HG03442 (cell line): ENCODE data around the gene FNDC3A.

Experiments
- ATAC-seq: cut with Tn5 transposase; IDR thresholded peaks from one replicate; pipeline ENCODE4 v1.9.1; 2021; ENCODE audit warnings: mild to moderate bottlenecking, moderate library complexity; ENCODE audit not compliant: unreplicated experiment

FNDC3A gene, protein sequence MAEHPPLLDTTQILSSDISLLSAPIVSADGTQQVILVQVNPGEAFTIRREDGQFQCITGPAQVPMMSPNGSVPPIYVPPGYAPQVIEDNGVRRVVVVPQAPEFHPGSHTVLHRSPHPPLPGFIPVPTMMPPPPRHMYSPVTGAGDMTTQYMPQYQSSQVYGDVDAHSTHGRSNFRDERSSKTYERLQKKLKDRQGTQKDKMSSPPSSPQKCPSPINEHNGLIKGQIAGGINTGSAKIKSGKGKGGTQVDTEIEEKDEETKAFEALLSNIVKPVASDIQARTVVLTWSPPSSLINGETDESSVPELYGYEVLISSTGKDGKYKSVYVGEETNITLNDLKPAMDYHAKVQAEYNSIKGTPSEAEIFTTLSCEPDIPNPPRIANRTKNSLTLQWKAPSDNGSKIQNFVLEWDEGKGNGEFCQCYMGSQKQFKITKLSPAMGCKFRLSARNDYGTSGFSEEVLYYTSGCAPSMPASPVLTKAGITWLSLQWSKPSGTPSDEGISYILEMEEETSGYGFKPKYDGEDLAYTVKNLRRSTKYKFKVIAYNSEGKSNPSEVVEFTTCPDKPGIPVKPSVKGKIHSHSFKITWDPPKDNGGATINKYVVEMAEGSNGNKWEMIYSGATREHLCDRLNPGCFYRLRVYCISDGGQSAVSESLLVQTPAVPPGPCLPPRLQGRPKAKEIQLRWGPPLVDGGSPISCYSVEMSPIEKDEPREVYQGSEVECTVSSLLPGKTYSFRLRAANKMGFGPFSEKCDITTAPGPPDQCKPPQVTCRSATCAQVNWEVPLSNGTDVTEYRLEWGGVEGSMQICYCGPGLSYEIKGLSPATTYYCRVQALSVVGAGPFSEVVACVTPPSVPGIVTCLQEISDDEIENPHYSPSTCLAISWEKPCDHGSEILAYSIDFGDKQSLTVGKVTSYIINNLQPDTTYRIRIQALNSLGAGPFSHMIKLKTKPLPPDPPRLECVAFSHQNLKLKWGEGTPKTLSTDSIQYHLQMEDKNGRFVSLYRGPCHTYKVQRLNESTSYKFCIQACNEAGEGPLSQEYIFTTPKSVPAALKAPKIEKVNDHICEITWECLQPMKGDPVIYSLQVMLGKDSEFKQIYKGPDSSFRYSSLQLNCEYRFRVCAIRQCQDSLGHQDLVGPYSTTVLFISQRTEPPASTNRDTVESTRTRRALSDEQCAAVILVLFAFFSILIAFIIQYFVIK

DNA sequence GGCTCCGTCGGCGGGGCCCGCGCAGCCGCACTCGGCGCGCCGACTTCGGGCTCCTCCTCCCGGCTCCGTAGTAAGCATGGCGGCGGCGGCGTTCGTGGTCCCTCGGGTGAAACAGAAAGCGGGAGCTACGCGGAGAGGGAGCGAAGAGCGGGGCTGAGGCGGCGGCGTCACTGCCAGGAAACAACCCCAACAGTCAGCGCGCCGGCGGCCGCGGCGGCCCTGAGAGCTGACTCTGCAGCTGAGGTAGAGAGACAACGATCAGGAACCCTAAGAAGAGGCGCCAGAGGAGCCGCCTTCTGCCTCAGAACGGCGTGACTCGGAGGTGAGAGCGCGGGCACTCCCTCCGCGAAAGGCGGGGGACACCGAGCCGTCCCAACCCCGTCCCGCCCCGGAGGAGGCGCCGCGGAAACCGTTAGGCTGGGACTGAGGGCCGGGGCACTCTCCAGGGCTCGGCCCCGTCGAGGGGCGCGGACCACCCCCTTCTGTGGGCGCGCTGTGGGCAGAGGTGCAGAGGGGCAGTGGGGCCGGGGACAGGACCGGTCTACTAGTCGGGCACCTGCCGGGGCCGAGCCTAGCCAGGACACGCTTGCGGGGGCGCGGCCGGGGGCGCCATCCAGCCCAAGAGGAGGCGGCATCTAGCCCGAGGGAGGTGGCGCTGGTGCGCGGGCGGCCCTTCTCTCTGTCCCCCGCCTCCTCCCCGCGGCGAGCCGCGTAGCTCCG, at the start of gene FNDC3A:
FNDC3A (plus strand) TSS at position 57 of the 720 bp plus-strand sequence. CDS start 30,279 bp downstream, outside the sequence.
- peak; percentile 61 for ATAC-seq

DNA sequence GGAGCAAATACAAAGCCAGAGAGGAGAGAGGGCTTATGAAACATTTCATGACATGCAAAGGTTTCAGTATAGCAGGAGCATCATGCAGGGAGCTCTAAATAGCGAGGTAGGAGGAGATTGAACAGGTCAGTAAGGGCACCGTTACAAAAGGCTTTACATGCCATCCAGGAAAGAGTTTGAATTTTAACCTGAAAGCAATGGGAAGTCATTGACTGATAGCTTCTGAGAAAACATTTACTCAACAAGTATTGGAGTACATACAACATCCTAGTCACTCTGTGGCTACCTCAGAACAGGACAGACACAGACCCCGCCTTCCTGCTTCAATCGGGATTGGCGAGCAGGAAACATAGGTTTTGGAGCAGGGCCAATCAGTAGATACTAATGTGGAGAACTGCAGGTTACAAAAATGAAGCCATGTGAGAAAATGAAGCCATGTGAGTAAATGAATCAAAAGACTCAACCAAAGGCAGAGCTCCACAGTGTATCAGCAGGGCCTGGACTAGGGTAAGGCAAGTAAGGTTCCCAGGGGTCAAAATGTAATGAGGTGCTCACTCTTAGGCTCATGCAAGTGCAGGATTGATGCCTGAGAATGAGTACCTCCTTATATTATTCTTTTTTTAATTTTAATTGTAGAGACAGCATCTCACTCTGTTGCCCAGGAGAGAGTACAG, 46.8 kb upstream of the FNDC3A start:
- no peak for ATAC-seq

DNA sequence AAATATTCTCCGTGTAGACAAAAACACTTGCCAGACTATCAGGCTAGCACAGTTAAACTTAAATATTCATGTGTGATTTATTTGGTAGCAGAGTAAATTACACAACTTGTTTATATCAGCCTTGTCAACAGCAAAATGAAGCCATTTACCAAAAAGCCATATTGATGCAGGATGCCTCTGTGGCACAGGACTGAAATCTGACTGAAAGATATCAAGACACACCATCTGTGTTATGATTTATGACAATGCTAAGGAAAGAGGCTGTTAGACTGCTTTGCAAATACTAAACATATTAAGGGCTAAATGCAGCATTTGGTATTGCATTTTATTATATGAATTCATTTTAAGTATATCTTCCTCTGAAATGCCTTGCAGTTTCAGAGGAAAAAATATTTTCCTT, 44.8 kb upstream of the FNDC3A start:
- no peak for ATAC-seq

DNA sequence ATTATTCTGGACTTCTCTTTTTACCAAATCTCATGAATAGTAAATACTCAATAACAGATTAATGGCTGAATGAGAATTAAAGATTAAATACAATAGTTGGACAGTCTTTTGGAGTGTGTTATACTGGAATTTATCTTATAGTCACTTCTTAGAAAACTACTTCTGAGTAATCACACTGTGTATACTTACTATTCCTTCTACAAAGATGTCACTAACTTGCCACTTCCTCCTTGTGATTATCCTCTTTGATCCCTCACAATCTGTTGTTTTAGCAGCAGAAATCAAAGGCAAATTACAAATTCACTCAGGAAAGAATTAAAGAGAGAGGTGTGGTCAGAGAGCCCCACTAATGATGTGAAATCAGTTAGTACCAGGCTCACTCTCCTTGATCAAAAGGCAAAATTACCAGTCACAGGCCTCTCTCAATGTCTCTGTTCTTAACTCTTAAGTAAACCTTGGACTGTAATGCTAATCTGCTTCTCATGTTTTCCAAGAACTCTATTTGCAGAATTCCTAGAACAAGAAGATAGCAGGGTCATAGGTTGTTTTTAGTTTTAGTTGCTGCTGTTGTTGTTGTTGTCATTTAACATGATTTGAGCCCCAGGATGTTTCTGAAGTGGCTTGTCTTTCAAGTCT, 37.3 kb upstream of the FNDC3A start:
- ATAC-seq, result no peak

DNA sequence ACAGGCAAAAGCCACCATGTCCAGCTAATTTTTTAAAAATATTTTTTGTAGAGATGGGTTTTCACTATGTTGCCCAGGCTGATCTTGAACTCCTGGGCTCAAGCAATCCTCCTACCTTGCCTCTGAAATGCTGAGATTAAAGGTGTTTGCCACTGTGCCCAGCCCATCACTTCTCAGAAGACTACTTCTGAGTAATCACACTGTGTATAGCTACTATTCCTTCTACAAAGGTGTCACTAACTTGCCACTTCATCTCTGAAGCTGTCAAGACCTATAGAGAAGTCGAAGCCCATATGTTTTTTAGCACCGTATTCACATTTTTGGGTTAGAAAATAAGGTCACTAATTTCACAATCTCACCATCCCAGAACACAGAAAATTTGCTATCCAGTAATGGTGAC, 36.0 kb upstream of the FNDC3A start:
- ATAC-seq, result no peak

DNA sequence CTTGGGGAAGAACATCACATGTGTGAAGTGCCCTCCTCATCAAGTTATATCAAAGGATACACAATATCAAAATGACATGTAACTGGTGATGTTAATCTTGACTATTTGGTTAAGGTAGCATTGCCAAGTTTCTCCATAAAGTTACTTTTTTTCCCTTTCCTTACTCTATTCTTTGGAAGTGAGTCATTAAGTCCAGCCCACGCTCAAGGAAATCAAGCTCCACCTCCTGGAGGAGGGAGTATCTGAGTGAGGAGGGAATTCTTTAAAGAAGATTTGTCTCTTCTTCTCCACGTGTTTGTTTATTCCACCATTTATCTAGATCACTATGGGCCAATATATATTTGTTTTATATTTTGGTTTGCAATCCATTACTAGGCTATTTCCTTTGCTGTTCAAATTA, 33.6 kb upstream of the FNDC3A start:
- no peak for ATAC-seq

DNA sequence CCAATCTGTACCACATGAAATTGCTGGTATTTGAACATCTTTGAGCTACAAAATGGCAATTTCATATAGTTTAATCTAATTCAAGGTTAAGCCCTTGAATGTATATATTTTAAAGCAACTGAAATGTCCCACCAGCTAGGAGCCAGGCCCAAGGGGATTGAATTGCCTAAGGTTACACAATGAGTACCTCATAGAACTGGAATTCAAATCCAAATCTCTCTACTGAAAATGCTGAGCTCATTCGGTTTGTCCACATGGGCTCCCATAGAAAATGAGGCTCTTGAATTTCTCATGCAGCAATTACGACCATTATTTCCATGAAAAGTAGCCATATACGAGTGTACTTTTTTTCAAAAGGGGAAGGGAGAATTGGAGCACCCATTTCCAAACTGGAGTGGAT, 31.5 kb upstream of the FNDC3A start:
- no peak for ATAC-seq

DNA sequence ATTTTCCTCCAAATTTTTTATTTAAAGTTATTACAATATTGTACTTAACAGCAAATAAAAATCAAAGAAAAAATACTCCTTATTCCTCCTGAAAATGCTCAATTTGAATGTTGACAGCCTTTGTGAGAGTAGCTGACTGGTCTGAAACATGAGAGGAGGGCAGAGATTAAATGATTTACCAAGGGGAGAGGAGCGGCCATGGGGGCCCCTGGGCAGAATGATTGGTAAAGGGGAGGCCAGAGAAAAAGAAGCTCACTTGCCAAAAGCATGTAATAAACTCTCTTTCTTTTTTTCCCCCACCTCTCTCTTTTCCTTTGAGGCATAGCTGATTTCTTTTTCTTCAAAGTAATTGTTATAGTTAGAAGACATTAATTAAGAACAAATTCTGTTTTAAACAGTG, 30.1 kb upstream of the FNDC3A start:
- no peak for ATAC-seq

DNA sequence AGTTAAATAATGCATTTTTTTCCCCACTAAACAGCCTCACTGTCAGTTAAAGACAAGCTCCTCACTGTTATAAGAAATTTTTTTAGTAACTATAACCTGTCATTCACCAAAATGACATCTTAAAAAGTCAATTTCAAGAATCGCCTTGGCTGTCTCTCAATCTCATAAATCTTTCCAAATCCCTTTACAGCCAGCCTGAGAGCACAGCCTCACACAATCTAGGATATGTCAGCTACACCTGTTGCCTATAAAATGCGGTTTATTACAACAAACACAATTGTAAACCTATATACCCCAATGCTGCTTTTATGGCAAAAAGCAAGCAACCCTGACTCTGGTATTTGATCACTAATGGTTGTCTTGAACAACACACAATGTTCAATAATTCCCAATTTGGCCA, 29.5 kb upstream of the FNDC3A start:
- no peak for ATAC-seq

DNA sequence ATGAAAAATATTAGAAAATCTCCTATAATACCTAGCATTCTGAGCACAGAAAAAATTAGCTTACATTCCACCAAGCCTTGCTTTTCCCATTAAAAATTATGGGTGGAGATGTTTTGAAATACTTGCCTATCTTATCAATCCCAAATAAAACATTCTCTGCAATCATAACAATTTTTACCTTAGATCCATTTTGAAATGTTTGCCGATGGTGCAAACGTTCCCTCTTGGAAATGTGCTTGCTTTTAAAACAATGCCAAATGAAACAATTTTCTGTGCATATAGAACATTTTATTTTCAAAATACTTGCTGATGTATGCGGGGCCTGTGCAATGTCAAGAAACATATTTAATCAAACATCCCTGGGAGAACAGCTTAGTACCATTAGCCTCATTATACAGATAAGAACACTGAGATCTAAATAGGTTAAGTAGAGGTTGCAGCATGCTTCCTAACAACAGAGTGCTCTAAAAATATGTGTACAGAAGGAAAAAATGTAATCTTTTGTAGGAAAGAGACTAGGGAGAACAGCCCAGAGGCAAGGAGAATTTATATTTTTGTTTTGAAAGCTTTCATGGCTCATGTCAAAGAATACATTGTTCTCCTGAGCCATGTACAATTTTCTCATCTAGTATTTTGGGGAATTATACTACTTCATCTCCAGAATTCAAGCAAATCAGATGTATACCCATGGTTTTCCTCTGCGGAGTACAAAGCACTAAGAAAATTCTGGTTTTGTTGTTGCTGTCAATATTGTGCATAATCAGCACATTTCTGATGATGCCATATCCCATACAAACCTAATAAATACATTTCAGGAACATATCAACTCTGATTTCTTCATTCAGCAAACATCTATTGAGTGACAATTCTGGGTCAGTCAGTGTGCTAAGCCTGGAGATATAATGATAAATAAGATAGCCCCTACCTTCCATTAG, 25.9 kb upstream of the FNDC3A start:
- ATAC-seq, result no peak

DNA sequence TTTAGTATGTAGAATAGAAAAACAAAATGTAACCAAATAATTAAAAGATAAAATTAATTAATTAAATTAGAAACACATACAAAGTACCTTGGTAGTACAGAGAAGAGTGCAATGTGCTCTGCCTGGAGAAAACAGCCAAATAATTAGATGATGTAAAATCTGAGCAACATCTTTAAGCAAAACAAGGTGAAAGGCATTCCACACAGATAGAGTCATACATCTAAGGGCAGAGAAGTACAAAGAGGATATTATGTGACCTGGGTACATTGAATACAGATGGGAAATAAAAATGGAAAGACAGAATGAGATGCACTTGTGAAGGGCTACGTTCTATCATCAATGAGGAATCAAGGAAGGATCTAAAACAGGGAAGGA, 25.2 kb upstream of the FNDC3A start:
- ATAC-seq, result no peak

DNA sequence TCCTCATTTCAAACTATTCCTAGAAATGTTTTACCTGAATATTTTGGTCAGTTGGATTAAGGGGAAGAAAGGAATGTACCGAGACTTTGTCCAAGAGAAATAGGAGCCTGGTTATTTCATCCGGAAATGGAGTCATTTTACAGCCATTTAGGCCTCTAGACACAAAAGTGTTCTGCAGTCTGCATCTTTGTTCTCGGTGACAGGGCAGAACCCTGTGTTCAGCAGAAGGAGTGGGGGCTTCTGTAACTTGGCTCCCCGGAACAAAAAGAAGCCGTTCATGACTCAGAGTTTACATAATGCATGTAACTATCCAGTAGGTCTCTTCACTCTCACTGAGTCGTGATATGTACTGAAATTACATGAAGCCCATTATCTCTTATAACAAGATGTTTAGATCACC, 21.6 kb upstream of the FNDC3A start:
- ATAC-seq, result no peak

DNA sequence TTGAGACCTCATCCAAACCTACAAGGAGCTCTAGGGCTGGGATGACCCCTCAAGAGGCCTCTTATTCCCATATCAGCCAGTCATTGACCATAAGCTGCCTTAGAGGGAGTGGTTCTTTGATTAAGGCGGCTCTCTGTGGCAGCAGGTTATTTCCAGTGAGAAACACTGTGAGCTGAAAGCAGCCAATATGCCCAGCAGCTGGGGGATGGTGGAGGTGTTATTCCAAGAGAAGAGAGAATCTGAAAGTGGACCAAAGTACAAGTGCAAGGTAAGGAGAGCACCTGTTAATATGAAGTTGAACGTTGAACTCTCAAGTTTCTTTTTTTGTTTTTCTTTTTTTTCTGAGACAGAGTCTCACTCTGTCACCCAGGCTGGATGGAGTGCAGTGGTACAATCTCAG, 20.2 kb upstream of the FNDC3A start:
- no peak for ATAC-seq

DNA sequence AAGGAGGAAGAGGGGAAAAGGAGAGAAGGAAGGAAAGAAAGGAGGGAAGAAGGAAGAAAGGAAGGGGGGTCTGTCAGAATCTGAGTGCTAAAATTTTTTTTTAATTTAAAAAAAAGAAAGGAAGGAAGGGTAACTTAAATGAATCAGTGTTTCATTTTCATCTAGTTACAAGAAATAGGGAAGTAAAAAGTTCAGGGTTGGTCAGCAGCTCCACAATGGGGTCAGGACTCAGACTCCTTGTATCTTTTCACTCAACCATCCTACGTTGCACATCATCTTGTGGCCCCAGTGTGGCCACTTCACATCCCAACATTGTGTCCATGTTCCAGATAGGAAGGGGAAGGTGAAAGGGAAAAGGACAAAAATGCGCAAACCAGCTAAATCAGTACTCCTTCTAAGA, 14.3 kb upstream of the FNDC3A start:
- ATAC-seq, result no peak

DNA sequence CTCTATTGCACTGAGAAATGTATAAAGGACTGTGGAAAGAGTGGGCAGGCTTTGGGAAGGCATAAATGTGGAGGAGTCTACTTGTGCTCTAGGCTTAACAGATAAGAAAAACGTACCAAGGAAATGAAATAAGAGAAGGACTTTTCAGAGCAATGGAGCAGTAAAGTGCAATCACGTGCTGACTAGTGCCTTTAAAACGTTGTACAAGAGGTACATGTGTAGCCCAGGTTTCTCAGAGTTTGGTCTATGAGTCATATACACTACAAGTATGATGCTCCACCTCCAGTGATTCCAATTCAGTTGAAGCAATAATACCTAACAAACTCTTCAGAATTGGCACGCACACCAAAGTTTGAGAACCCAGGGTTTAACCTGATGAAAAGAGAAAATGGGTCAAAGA, 13.4 kb upstream of the FNDC3A start:
- ATAC-seq, result no peak

DNA sequence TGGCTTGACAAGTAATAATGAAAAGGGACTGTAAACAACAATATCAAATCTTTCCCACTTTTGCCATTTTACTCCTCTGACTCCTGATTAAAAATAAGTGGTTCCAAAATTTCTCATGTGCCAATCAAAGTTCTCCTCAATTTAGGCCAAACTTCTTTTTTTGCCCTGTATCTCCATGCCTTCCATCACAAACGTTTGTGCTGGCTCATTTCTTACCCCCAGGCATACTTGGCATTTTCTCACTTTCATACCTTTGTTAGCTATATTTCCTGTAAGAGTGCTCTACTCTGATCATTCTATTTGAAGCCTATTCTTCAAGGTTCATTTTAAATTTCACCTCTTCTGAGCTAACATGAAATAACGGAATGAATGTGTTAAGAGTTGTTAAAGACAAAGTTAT, 10.0 kb upstream of the FNDC3A start:
- ATAC-seq, result no peak

DNA sequence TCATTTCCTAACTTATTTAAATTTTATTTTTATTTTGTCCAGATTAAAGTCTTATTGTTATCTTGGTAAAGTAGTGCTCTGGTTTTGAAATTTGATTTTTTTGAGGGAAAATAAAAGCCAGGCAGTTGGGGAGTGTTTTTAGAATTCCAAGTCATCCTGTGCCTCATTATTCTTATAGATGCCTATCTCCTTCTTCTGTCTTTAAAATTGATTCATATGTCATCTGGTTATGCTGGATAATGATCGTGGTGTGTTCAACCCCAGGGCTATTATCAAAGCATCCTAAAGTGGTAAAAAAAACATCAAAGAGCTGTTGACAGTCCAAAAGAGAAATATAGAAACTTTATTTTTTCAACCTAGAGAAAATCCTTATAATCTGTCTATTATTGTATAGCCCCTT, 6.0 kb upstream of the FNDC3A start:
- ATAC-seq, result no peak

DNA sequence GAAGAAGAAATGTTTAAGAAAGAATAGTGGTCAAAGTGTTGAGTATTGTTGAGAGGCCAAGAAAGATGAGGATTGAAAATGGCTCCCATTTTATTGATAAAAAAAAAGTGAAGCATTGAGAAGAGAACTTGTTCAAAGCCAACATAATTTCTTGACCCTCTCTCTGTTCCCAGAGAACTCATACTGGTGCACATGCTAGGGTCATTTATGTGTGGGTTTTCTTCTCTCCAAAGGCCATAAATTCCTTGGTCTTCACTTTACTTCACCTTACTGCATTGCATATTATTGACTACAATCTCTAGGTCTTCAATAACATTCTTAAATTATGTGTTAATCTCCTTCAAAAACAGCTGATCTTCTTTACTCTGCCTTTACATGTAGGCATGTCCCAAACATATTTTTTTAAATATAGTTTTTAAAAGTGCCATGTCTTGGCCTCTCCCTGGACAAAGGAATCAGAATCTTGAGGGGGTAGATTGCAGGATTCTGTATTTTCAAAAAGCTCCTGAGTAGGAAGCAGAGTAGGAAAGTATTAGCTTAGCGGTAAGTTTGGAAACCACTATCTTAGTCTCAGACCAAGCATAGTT, 1.8 kb upstream of the FNDC3A start:
- no peak for ATAC-seq
